Measurements from ENCODE around the gene RALB.
"Not testable (repeated sequence)": the region's sequence is repeated elsewhere in the genome, so short reads cannot be mapped to it uniquely, and the experiment has no call there.

RALB gene

DNA sequence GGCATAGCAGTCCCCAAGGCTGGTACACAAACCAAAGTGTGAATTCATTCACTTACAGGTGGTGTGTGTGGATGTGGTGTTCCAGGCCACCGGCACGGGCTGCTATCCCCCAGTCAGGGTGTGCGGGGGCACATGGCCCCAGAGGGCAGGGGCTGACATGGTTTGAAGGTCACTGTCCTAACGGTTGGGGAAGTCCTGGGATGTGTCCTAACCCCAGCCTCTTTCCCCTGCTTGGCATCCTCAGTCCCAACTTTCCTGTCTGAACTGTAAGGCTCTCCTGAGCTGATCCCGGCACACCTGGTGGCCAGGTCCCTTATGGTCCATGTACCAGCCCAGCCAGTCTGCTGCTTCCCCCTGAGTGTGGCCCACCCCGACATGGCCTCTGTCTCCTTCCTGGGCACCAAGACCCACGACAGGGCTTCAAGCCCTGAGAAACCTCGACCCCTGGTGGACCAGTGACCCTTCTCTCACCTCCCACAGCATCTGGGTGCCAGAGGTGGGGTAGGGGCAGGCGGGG is 27.0 kb upstream of the RALB start:
- no peak for DNase-seq

DNA sequence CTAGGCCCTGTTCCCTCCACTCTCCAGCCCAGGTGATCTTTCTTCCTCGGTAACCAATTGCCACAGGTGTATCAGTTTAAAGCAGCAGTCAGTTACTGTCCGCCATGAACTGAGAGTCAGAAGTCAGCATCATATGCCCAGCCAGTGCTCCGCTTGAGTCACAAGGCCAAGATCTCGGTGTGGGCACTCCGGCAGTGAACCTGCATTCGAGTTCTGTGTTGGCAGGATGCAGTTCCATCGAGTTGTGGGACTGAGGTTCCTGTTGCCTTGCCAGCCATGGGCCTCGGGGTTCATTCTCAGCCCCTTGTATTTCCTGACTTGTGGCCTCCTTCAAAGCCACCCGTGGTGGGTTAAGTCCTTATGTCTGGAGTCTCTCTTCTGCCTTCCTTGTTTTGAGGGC is 26.3 kb upstream of the RALB start:
- DNase-seq: no peak

DNA sequence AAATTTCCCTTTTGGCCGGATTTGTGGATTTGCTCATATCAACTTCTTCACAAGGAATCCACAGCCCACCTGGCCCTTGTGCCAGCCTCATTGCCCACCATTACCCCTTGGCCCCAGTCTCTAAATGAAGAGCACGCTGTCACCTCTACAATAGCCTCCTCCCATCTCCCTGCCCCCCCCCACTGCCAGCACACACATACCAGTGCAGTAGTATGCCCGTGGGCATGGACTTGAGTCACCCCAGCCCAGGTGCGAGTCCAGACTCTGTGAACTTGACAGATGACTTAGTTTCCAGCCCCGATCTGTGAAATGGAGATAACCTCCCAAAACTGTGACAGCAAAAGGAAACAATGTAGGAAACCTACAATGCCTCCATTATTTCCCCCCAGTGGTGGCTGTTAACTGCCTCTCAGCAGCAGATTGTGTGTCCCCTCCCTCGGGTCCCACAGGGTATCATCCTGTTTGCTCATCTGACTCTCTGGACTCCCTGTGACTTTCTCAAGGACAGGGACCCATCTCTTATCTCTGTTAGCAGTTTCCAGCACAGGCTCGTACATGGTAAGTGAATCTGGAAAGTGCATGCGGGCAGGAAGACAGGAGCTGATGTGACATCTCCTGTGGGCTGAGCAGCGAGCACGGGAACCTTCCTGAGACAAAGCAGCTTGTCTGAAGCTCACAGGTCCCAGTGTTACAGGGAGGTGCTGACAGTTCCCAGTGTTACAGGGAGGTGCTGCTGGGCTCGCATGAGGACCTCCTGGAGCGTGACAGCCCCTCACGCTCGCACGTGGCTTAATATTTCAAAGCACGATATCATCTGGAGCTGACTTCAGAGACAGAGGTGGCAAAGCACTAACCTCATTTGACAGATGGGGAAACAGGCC is 25.3 kb upstream of the RALB start:
- no peak for DNase-seq

DNA sequence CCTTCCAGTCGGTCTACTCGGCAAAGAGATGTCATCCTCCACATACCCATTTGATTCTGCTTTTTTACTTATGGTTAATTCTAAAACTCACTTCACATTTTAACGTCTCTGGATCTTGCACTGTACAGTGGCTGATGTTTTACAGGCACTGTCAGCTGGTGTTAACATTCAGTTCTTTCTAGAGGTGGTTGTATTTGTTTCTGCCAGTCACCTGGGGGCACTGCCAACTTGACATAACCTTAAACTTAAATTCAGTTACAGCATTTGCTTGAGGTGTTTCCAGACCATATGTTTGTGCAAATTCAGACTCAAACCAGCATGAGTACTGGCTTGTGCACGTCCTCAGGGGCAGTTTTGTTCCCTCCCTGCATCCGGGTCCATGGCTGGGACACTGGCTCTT is 24.1 kb upstream of the RALB start:
- DNase-seq: no peak

DNA sequence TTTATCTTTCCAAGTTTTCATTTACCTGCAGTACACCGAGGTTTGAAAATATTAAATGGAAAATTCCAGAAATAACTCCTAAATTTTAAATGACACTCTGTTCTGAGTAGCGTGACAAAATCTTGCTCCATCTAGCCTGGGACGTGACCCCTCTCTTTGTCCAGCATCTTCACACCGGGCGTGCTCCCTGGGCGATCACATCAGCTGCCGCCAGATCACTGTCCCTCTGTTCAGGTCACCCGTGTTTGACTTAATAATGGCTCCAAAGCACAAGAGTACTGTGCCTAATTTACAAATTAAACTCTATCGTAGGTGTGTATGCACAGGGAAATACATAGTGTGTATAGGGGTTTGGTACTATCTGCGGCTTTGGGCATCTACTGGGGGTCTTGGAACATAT is 23.3 kb upstream of the RALB start:
- DNase-seq: no peak

DNA sequence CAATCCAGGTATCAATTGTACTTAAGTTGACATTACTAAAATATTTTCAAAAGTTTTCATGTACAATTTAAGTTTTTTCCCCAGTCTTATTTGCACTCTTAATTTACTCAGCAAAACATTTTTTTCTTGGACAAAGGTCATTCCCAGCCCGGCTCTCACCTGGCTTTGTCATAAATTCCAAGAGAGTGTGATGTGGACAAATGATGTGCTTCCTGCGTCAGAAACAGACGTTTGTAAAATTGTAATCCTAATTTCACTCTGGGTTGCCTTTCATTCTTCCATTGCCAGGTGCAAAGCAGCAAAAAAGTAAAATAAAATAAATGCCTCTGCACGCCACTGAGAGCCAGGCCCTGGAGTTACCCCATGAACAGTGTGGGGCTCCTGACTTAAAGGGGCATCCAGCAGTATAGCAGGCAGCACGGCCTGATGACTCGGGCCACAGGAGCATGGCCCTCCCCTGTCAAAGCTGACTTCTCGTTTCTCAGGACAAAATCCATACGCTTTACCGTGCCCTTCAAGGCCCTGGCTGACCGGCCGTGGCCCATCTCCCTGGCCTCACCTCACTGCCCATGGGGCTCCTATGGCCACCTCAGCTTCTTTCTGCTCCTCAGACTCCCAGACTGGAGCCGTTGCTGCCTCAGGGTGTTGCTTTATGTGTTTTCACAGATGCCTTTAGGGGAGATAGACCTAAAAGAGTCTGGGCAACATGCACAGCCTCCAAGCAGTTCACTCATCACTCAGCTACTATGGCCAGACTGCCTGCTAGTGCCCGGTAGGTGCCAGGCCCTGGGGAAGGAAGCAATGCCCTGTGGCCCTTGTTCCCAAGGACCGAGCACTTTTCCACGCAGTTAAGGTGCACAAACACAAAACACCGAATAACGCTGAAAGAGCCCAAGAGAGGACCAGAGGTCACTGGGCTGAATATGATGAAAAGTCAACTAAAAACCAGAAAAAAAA is 21.9 kb upstream of the RALB start:
- no peak for DNase-seq

DNA sequence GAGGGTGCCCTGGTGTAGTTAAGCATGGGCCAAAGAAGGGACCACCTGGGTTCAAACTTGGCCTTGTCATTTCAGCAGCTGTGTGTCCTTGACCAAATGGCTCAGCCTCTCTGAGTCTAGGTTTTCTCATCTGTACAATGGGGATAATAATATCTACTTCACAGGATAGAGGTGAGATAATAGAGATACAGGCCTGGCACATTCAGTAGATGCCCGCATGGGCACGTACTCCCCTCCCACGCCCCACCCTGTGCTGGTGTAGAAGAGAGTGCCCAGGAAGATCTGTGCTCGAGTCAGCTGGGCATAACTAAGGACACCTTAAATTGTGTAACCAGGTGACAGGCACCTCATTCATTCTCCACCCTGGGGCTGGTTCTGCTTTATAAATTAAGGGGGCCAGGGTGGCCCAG is 21.1 kb upstream of the RALB start:
- no peak for DNase-seq

DNA sequence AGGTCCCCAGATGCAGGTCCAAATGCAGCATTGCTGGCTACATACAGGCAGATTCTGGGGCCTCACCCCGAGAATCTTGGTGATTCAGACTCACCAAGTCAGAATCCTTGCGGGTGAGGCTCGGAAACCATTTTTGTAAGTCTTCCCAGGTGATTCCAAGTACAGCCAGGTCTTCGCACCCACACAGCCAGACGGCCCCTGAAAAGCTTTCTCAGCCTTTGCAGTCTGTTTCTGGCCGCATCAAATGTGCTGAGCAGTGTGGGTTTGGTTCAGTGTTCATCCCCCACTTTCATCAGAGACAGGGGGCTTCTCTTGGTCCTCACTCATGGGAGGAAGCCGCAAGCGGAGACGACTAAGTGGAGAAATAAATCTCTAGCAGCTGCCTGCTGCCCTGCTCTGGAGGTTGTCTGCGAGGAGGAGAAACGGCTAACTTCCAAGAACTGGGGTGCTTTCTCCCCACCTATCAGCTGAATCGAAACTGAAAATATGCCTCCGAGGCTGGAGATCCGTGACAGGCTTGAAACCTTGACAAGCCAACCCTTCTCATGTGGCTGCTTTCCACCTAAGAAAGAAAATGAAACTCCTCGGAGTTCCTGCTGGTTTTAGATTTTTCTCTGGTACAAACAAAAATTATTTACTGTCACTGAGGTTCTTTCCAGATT is 20.5 kb upstream of the RALB start:
- DNase-seq: no peak

DNA sequence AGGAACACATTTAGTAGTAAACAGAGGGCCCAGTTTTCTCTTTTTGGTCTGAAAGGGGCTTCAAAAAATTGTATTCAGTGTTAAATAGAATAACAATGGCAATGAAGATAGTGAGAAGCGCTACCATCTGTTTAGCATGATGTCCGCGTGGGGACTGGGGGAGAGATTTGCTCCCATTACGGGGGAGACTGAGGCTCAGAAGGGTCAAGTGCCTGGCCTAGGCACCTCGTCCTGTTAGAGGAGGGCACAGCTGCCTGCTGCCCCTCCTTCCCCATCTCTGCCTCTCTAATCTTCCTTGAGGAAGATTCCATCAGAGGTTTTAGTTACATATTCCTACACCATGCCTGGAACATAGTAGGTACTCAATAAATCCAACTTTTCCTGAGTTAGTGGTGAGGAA is 19.4 kb upstream of the RALB start:
- no peak for DNase-seq

DNA sequence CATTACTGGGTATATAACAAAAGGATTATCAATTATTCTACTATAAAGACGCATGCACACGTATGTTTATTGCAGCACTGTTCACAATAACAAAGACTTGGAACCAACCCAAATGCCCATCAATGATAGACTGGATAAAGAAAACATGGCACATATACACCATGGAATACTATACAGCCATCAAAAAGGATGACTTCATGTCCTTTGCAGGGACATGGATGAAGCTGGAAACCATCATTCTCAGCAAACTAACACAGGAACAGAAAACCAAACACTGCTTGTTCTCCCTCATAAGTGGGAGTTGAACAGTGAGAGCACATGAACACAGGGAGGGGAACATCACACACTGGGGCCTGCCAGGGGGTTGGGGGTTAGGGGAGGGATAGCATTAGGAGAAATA is 17.5 kb upstream of the RALB start:
- not testable (repeated sequence) for DNase-seq

DNA sequence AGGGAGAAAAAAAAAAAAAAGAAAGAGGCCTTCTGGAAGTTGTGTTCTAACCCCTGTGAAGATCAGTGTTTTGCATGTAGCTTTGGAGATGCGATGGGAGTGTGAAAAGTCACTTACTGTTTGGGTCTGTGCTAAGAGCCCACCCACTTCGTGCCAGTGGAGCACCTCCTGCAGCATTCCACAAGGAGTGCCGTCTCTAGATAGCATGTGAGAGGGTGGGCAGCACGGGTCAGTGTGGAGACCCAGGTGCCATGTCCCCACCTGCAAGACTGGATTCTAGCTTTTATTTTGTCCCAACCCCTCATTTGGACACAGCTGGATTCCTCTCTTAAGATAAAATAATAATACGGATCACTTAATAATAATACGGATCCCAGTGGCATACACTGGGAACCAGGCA is 17.0 kb upstream of the RALB start:
- no peak for DNase-seq

DNA sequence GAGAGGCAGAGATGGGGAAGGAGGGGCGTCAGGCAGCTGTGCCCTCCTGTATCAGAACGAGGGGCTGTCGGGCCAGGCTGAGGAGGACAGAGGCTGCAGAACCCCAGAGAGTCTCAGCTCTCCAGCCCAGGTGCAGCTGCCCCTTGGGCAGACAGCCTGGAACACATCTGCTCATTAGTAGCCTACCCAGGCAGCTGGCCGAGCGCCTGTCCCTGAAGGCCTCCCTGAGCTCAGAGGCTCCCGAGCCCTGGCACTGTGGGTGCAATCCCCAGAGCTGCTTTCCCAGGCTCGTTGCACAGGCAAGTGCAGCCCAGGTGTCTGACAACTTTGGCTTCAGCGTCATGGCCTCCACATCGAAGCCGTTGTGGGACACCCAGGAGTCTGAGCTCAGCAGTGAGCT is 16.3 kb upstream of the RALB start:
- DNase-seq: no peak

DNA sequence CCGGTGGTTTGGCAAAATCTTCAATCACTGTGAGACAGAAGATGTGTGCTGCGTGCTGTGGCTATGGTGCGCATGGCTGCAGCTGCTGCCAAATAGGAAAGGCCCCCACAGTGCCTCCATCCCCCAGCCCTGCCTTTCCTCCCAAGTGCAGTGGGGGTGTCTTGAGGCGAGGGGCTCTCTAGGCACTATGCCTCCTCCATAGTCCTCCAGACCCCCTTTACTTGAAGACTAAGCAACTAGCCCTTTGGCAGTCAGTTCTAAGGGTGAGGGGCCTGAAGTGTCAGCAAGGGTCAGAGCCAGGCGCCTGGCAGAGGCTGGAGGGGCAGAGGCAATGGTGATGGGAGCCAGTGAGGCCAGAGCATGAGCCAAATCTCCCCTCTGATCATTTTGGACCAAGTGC is 15.9 kb upstream of the RALB start:
- DNase-seq: no peak

DNA sequence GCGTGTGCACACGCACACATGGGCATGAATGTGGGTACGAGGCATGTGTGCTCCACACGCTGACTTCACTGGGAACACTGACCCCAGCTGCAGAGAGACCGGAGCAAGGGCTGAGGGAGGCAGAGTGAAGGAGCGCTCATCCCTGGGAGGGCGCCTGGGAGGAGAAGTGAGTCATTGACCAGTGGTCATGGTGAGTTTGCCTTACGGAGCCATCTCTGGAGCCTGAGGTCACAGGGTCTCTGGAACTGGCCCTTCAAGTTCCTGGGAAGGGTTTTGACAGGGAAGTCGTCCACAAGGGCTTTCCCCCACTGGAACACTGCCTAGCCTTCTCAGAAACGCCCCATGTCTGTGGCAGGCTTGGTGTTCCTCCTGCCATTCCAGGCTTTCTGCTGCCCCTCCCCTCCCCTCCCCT is 15.2 kb upstream of the RALB start:
- DNase-seq: no peak

DNA sequence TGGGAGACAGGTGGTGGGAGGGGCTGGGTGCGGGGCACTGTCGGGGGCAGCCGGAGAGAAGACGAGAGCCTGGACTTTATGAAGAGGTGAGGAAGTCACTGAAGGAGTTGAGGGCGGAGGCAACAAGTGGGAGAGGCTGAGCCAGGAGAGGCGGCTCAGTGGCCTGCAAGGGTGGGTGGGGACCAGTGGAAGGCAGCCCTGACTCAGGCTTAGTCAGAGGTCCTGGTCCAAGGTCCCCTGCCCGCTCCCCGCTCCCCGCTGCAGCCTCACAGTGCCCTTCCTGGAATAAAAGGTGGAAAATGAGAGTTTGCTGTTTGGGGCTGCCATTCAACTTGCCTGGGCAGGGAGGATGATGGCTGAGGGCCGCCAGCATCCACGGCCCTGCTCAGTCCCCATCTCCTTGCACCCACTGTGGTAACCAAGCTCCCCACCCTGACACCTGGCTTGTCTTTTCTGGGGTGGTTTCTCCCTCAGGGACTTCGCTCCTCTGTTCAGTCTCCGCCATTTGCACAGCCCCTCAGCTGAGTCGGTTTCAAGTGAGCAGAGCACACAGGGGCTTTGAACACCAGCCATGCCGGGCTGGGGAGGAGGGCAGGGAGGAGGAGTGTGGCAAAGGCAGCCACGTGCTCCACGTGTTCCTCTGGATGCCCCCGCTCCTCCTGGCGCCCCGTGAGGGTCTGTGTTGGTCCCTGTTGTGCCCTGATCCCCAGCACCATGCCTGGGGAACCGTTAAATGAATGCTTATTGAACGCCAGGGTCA is 13.7 kb upstream of the RALB start:
- no peak for DNase-seq

DNA sequence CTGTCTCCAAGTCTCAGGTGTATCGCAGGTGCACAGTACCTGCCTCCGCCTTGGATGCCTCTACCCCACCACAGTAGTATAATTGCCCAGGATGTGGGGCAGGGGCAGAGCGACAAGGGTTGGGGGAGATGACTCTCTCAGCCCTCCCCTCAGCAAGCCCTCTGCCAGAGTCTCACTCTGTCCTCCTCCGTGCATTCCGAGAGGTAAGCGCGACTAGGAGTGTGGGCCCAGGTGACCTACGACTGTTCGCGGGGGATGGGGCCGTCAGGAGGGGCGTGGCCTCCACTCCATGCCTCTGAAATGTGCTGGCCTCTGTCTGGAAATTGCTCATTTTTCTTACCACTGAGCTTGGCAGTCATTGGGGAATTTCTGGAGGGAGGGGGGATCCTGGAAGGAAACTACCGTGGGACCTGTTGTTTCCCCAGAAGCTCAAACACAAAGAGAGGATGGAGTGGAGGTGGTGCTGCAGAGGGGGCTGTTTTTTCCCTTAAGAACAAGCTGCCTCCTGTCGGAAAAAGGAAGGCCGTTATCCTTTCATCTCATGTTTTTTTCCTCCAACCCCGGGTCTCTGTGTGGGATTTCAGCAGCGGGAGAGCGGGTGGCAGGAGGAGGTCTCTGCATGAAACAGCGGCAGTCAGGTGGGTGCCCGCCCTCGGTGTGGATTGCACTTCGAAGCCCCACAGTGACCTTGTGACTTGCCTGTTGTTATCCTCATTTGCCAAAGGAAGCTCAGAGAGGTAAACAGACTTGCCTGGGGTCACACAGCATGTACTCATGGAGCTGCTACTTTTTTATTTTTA is 13.0 kb upstream of the RALB start:
- no peak for DNase-seq

DNA sequence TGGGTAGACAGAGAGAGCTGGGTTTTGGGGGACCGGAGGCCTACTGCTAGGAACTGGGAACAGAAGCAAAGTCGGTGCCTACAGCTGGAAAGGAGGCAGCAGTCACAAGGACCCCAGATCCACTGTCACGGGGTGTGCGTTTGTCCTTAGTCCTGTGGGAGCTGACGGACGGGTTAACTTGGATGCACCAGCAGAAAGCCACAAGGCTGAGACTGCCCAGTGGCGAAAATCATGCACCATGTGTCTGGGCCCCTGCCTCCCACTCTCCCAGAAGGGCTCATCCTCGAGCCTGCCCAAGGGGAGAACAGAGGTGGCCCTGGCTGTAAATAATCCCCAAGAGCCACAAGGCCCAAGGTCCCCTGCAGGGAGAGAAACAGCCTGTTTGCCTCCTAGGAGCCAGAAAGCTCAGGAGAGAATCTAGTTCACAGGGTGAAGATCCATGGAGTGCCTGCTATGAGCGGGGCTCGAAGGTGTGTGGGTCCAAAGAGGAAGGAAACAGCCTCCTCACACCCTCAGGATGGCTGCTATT is 11.7 kb upstream of the RALB start:
- DNase-seq: no peak

DNA sequence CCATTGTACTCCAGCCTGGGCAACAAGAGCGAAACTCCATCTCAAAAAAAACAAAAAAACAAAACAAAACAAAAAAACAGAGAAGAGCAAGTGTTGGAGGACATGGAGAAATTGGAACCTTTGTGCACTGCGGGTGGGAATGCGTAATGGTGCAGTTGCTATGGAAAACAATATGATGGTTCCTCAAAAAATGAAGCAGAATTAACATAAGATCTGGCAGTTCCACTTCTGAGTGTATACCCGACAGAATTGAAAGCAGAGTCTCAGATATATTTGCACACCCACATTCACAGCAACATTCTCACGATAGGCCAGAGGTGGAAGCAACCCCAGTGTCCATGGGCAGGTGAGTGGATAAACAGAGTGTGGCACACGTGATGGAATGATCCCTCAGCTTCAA is 11.0 kb upstream of the RALB start:
- no peak for DNase-seq

DNA sequence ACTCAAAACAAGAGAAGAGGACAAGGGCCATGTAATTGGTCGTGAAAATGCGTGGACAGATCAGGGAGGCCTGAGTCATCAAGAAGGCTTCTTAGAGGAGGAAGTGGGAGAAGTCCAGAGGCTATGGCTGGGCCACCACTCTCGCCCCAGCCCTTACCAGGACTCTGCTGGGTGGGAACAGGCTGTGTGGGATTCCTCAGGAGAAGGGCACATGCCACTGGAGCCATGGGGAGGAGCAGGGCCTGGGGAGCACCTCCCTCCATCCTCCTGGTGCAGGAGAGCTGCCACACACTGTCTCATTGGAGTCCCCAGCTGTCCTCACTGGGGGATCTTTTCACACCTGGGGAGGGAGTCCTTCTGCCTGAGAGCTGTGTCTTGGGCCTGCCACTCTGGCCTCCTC is 9.4 kb upstream of the RALB start:
- DNase-seq: no peak

DNA sequence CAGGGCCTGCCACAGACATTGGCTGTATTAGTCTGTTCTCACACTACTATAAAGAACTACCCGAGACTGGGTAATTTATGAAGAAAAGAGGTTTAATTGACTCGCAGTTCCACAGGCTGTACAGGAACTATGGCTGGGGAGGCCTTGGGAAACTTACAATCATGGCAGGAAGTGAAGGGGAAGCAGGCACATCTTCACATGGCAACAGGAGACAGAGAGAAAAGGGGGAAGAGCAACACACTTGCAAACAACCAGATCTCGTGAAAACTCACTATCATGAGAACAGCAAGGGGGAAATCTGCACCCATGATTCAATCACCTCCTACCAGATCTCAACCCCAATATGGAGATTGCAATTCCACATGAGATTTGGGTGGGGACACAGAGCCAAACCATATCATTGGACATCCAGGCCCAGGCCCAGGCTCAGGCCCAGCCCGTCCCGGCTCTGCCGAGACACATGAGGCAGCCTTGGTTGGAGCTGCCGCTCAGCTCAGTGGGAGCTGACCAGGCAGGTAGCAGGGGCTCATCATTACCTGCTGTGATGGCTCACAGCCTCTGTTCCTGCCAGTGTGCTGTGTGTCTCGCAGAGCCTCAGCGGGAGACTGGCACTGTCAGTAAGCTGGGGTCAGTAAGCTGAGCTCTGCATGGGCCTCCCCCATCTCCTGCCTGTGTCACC is 8.6 kb upstream of the RALB start:
- no peak for DNase-seq
